Neural cell (in vitro differentiated cells): ENCODE results near the gene ENHO.

Source experiments
- EZH2 ChIP-seq: fragments of 200-600, 300-800 bp; shearing (Covaris generic), sonication (generic); IDR thresholded peaks from 2 replicates; pipeline ENCODE4 v1.6.1; 2014; ENCODE audit warnings: antibody characterized with exemption, low read length, borderline replicate concordance, mild to moderate bottlenecking; ENCODE audit not compliant: insufficient read depth, poor library complexity, severe bottlenecking
- MXI1 ChIP-seq: fragments of 450-650 bp; conservative IDR thresholded peaks from 2 replicates; pipeline ENCODE4 v1.6.1; 2014; ENCODE audit warnings: antibody characterized with exemption, mild to moderate bottlenecking; ENCODE audit not compliant: poor library complexity, severe bottlenecking
- POLR2AphosphoS5 ChIP-seq: IDR thresholded peaks from 2 replicates; pipeline ENCODE4 v1.6.1; 2012
- TAF1 ChIP-seq: IDR thresholded peaks from 2 replicates; pipeline ENCODE4 v1.6.1; 2012; ENCODE audit warnings: low read depth
- TF ChIP-seq, protein P1 (sequence below): fragments of 450-650 bp; IDR thresholded peaks from 2 replicates; pipeline ENCODE4 v1.5.1; 2014; ENCODE audit warnings: antibody characterized with exemption, mild to moderate bottlenecking, moderate library complexity; ENCODE audit not compliant: poor library complexity, severe bottlenecking

GRCh38 chr9:34498553-34498952 is 24.2 kb downstream of the ENHO start:
- TF ChIP-seq TAF1 (no peak), MXI1 (no peak), POLR2AphosphoS5 (peak; percentile 39), EZH2 (no peak)
- TF ChIP-seq, protein P1, sequence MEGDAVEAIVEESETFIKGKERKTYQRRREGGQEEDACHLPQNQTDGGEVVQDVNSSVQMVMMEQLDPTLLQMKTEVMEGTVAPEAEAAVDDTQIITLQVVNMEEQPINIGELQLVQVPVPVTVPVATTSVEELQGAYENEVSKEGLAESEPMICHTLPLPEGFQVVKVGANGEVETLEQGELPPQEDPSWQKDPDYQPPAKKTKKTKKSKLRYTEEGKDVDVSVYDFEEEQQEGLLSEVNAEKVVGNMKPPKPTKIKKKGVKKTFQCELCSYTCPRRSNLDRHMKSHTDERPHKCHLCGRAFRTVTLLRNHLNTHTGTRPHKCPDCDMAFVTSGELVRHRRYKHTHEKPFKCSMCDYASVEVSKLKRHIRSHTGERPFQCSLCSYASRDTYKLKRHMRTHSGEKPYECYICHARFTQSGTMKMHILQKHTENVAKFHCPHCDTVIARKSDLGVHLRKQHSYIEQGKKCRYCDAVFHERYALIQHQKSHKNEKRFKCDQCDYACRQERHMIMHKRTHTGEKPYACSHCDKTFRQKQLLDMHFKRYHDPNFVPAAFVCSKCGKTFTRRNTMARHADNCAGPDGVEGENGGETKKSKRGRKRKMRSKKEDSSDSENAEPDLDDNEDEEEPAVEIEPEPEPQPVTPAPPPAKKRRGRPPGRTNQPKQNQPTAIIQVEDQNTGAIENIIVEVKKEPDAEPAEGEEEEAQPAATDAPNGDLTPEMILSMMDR, result no peak
